ENCODE data around the gene MXRA7.

GRCh38 chr17:76685366-76685765 lies 25.4 kb downstream of the MXRA7 start:
- TF ChIP-seq, protein P1, sequence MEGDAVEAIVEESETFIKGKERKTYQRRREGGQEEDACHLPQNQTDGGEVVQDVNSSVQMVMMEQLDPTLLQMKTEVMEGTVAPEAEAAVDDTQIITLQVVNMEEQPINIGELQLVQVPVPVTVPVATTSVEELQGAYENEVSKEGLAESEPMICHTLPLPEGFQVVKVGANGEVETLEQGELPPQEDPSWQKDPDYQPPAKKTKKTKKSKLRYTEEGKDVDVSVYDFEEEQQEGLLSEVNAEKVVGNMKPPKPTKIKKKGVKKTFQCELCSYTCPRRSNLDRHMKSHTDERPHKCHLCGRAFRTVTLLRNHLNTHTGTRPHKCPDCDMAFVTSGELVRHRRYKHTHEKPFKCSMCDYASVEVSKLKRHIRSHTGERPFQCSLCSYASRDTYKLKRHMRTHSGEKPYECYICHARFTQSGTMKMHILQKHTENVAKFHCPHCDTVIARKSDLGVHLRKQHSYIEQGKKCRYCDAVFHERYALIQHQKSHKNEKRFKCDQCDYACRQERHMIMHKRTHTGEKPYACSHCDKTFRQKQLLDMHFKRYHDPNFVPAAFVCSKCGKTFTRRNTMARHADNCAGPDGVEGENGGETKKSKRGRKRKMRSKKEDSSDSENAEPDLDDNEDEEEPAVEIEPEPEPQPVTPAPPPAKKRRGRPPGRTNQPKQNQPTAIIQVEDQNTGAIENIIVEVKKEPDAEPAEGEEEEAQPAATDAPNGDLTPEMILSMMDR (IDR thresholded peaks at IDR 0.05; ENCODE audit: low read depth, low read length): no peak
- TF ChIP-seq EZH2phosphoT487 (IDR thresholded peaks at IDR 0.05; ENCODE audit: low read depth): no peak

Measured in OCI-LY3 (cell line).